GM12878 (cell line): ENCODE data around the gene CKS2. TPM values are rescaled to one million over a fixed set of nuclear protein-coding genes. Genes with fewer than 3 reads are reported as not detected.

Experiments
- BCL3 ChIP-seq: IDR thresholded peaks from 2 replicates; pipeline ENCODE4 v1.6.1; 2011; ENCODE audit warnings: borderline replicate concordance, low read depth, mild to moderate bottlenecking, moderate library complexity, low read length; ENCODE audit not compliant: insufficient read depth, poor library complexity, severe bottlenecking
- E4F1 ChIP-seq: fragments of 450-650 bp; IDR thresholded peaks from 2 replicates; pipeline ENCODE4 v1.6.1; 2018; ENCODE audit warnings: borderline replicate concordance, mild to moderate bottlenecking; ENCODE audit not compliant: partially characterized antibody
- IKZF1 ChIP-seq: fragments of 450-650 bp; conservative IDR thresholded peaks from 2 replicates; pipeline ENCODE4 v1.6.1; 2017; ENCODE audit warnings: antibody characterized with exemption, mild to moderate bottlenecking
- LARP7 ChIP-seq: fragments of 450-650 bp; IDR thresholded peaks from 2 replicates; pipeline ENCODE4 v1.6.1; 2017; ENCODE audit warnings: mild to moderate bottlenecking
- MAX ChIP-seq: IDR thresholded peaks from 2 replicates; pipeline ENCODE4 v1.6.1; 2012; ENCODE audit warnings: low read depth, low read length, improper control_type of control experiment
- MLLT1 ChIP-seq: fragments of 450-650 bp; IDR thresholded peaks from 2 replicates; pipeline ENCODE4 v1.6.1; 2016; ENCODE audit warnings: mild to moderate bottlenecking
- MXI1 ChIP-seq: fragments of 150-350 bp; IDR thresholded peaks from 2 replicates; pipeline ENCODE4 v1.6.1; 2011; ENCODE audit warnings: low read depth, mild to moderate bottlenecking, inconsistent platforms, low read length, improper control_type of control experiment
- MYC ChIP-seq: IDR thresholded peaks from 2 replicates; pipeline ENCODE4 v1.6.1; 2011; ENCODE audit warnings: mild to moderate bottlenecking, low read length, moderate library complexity, inconsistent platforms; ENCODE audit not compliant: insufficient read depth, insufficient replicate concordance, insufficient read length, severe bottlenecking
- NBN ChIP-seq: fragments of 450-650 bp; IDR thresholded peaks from 2 replicates; pipeline ENCODE4 v1.6.1; 2016
- NFXL1 ChIP-seq: fragments of 450-650 bp; IDR thresholded peaks from 2 replicates; pipeline ENCODE4 v1.6.1; 2017; ENCODE audit warnings: antibody characterized with exemption, mild to moderate bottlenecking, borderline replicate concordance
- PKNOX1 ChIP-seq: fragments of 450-650 bp; IDR thresholded peaks from 2 replicates; pipeline ENCODE4 v1.6.1; 2016; ENCODE audit warnings: mild to moderate bottlenecking
- SIX5 ChIP-seq: IDR thresholded peaks from 2 replicates; pipeline ENCODE4 v1.6.1; 2011; ENCODE audit warnings: mild to moderate bottlenecking, low read depth, low read length, moderate library complexity; ENCODE audit not compliant: severe bottlenecking
- SP1 ChIP-seq: IDR thresholded peaks from one replicate; pipeline ENCODE4 v1.6.1; 2011; ENCODE audit warnings: low read depth, low read length
- SPI1 ChIP-seq: IDR thresholded peaks from 2 replicates; pipeline ENCODE4 v1.6.1; 2011; ENCODE audit warnings: low read depth, mild to moderate bottlenecking, low read length, moderate library complexity, borderline replicate concordance; ENCODE audit not compliant: insufficient read depth
- STAT3 ChIP-seq: IDR thresholded peaks from 2 replicates; pipeline ENCODE4 v1.6.1; 2011; ENCODE audit warnings: low read depth, low read length, improper control_type of control experiment
- TAF1 ChIP-seq: IDR thresholded peaks from 2 replicates; pipeline ENCODE4 v1.6.1; 2011; ENCODE audit warnings: mild to moderate bottlenecking, low read depth, low read length, borderline replicate concordance
- TCF7 ChIP-seq: IDR thresholded peaks from 2 replicates; pipeline ENCODE4 v1.6.1; 2014; ENCODE audit warnings: antibody characterized with exemption, borderline replicate concordance
- USF1 ChIP-seq: IDR thresholded peaks from 2 replicates; pipeline ENCODE4 v1.6.1; 2011; ENCODE audit warnings: borderline replicate concordance, low read depth, mild to moderate bottlenecking, moderate library complexity, mixed read lengths, low read length; ENCODE audit not compliant: insufficient read depth; ENCODE audit errors: extremely low read length
- YBX1 ChIP-seq: fragments of 450-650 bp; IDR thresholded peaks from 2 replicates; pipeline ENCODE4 v1.6.1; 2016; ENCODE audit warnings: antibody characterized with exemption
- ZBED1 ChIP-seq: IDR thresholded peaks from 2 replicates; pipeline ENCODE4 v1.6.1; 2016; ENCODE audit warnings: borderline replicate concordance
- ZNF24 ChIP-seq: fragments of 450-650 bp; IDR thresholded peaks from 2 replicates; pipeline ENCODE4 v1.6.1; 2017; ENCODE audit warnings: antibody characterized with exemption, mild to moderate bottlenecking
- ZNF622 ChIP-seq: fragments of 450-650 bp; IDR thresholded peaks from 2 replicates; pipeline ENCODE4 v1.6.1; 2017; ENCODE audit warnings: mild to moderate bottlenecking, inconsistent platforms
- polyA plus RNA-seq, 11 experiments: library from polyadenylated mRNA; depleted of rRNA in 4 of 11; unstranded in 6 of 11; stranded (reverse) in 5 of 11; fragments of >200 nt; fragmentation: Nextera tagmentation in 4 of 11; fragmentation: Illumina TruSeq in 1 of 11; extraction: Ambion mirVana in 4 of 11; extraction: Trizol in 1 of 11; gene quantifications; 1 replicate in 1 of 11; 2 replicates in 10 of 11; pipeline versions ENCODE4 v1.2.1 to v1.2.3, GENCODE V29; 2011 to 2016; ENCODE audit warnings: inconsistent platforms in 2 of 11, missing spikeins in 2 of 11, low read depth in 1 of 11
- total RNA-seq, 4 experiments: library from RNA; depleted of rRNA in 3 of 4; stranded (reverse); fragments of >200 nt in 3 of 4; fragmentation: Illumina TruSeq in 1 of 4; extraction: Trizol in 1 of 4; gene quantifications; 2 replicates each; pipeline versions ENCODE4 v1.2.1 to v1.2.3, GENCODE V29; 2013 to 2021

The CKS2 gene
- total and polyA plus RNA-seq, 10 of the 15 experiments (the other 5 are each of a cell fraction or from before 2014, with no cell fraction given) = 172 to 1,251 (median 503) TPM

- TF ChIP-seq MLLT1 (no peak), ZBED1 (peak; percentile 53; the same call in 1 of the 2 replicates), NFXL1 (no peak), BCL3 (no peak), MAX (peak; percentile 14), PKNOX1 (peak; percentile 88), SP1 (peak; percentile 89), LARP7 (peak; percentile 99), USF1 (peak; percentile 73), ZNF24 (no peak; the same call in 1 of the 2 replicates), MXI1 (peak; percentile 92), ZNF622 (no peak), SPI1 (peak; percentile 20; the same call in 1 of the 2 replicates), TCF7 (no peak), SIX5 (no peak), STAT3 (no peak), TAF1 (peak; percentile 94), E4F1 (peak; percentile 84), IKZF1 (peak; percentile 91), YBX1 (no peak), NBN (peak; percentile 91; the same call in 1 of the 2 replicates), MYC (peak; percentile 95)
Observed at GRCh38 chr9:89310475-89311345, at the start of gene CKS2 (continued).
